Activated CD8-positive, alpha-beta memory T cell treated with anti-CD3 and anti-CD28 coated beads, Interleukin-2, amount 50 U/mL, for 1 hour (primary cell): ENCODE data around the gene ARHGEF7.

Experiments
- DNase-seq: peaks from one replicate; pipeline ENCODE4 v3.0.0-alpha.2; 2020; ENCODE audit errors: extremely low read depth

ARHGEF7 gene

GRCh38 chr13:111323950-111324651 is 209.0 kb downstream of the ARHGEF7 start:
- DNase-seq = no peak

GRCh38 chr13:111324736-111325135 is 209.6 kb downstream of the ARHGEF7 start:
- no peak for DNase-seq

- no peak for DNase-seq
These were observed 210.2 kb downstream of the ARHGEF7 start for GRCh38 chr13:111325146-111325890.

- no peak for DNase-seq
These were observed 211.0 kb downstream of the ARHGEF7 start for GRCh38 chr13:111325941-111326620.

GRCh38 chr13:111326621-111326965 is 211.5 kb downstream of the ARHGEF7 start:
- DNase-seq = no peak

- no peak for DNase-seq
These were observed 212.0 kb downstream of the ARHGEF7 start for GRCh38 chr13:111326981-111327642.

- no peak for DNase-seq
These were observed 212.8 kb downstream of the ARHGEF7 start for GRCh38 chr13:111327730-111328573.

- no peak for DNase-seq
These were observed 213.7 kb downstream of the ARHGEF7 start for GRCh38 chr13:111328574-111329410.

- DNase-seq = no peak
These were observed 214.5 kb downstream of the ARHGEF7 start for GRCh38 chr13:111329641-111330040.

GRCh38 chr13:111330066-111330610 is 215.0 kb downstream of the ARHGEF7 start:
- DNase-seq = no peak

GRCh38 chr13:111335298-111335697 is 220.2 kb downstream of the ARHGEF7 start:
- DNase-seq = no peak

GRCh38 chr13:111336666-111337065 is 221.6 kb downstream of the ARHGEF7 start:
- no peak for DNase-seq

GRCh38 chr13:111337206-111337605 is 222.1 kb downstream of the ARHGEF7 start:
- no peak for DNase-seq

- DNase-seq = no peak
These were observed 222.6 kb downstream of the ARHGEF7 start for GRCh38 chr13:111337741-111338140.

GRCh38 chr13:111338841-111339240 is 223.7 kb downstream of the ARHGEF7 start:
- no peak for DNase-seq

- DNase-seq = no peak
These were observed 224.4 kb downstream of the ARHGEF7 start for GRCh38 chr13:111339366-111340143.

- no peak for DNase-seq
These were observed 226.8 kb downstream of the ARHGEF7 start for GRCh38 chr13:111341886-111342285.

GRCh38 chr13:111342721-111343120 is 227.6 kb downstream of the ARHGEF7 start:
- DNase-seq = no peak

- no peak for DNase-seq
These were observed 228.2 kb downstream of the ARHGEF7 start for GRCh38 chr13:111343186-111343805.
